ENCODE results near the gene RAB3A. TPM values are rescaled to one million over a fixed set of nuclear protein-coding genes. Genes with fewer than 3 reads are reported as not detected.

The RAB3A gene
- total RNA-seq, 4 donors from 2014 or later = 0.30 to 0.76 (median 0.44) TPM; not detected in 1

- 87 to 89% methylated on average over 13 to 17 of the region's 18 CpGs for WGBS, 2 donors
- intact Hi-C loops (cut with DNase I) = loop anchor here (5.0 kb wide), 1 partner anchor 60 kb away; a partner anchor contains a TSS
- no peaks in the 10 kb centered on the region for H3K9me3 ChIP-seq
Observed at GRCh38 chr19:18197306-18197705, 6.5 kb downstream of the RAB3A start.

GRCh38 chr19:18196511-18196845 lies 7.4 kb downstream of the RAB3A start:
- TF ChIP-seq CTCF (IDR thresholded peaks at IDR 0.05) = no peak
- TF ChIP-seq POLR2A (IDR thresholded peaks at IDR 0.05) = no peak
- 79 to 82% methylated on average over 4 to 7 of the region's 7 CpGs for WGBS, 2 donors
- Histone ChIP-seq H3K9me3 (no peaks in the 10 kb centered on the region), H3K4me3 (no peak overlapping the region), H3K36me3 (peaks cover 0 to 46% (median 3%) of the 10 kb centered on the region in 3 donors), H3K27me3 (no peaks in the 10 kb centered on the region), H3K4me1 (peaks cover 22 to 32% (median 24%) of the 10 kb centered on the region in 3 donors), H3K27ac (no peak overlapping the region)
- intact Hi-C loops (cut with DNase I) = loop anchor here (5.0 kb wide), 1 partner anchor 61 kb away; a partner anchor contains a TSS
- DNase-seq = no peak

More at GRCh38 chr19:18197306-18197705, 6.5 kb downstream of the RAB3A start:
- peaks cover 0 to 46% (median 3%) of the 10 kb centered on the region in 3 donors for H3K36me3 ChIP-seq
- H3K27ac ChIP-seq = no peak overlapping the region
- no peaks in the 10 kb centered on the region for H3K27me3 ChIP-seq
- peaks cover 17 to 24% (median 18%) of the 10 kb centered on the region in 3 donors for H3K4me1 ChIP-seq
- no peak for DNase-seq
- TF ChIP-seq CTCF (IDR thresholded peaks at IDR 0.05) (no peak), POLR2A (IDR thresholded peaks at IDR 0.05) (no peak)
- no peak overlapping the region for H3K4me3 ChIP-seq

- H3K9me3 ChIP-seq = no peaks in the 10 kb centered on the region
- peaks cover 24 to 34% (median 24%) of the 10 kb centered on the region in 3 donors for H3K4me1 ChIP-seq
- 5 to 26% methylated on average over 6 to 8 of the region's 27 CpGs for WGBS, 2 donors
- peak overlapping the region; percentile 12 to 93 (median 60) for H3K27ac ChIP-seq
- H3K36me3 ChIP-seq = peaks cover 0 to 38% (median 3%) of the 10 kb centered on the region in 3 donors
- intact Hi-C loops (cut with DNase I) = loop anchor here (5.0 kb wide), 1 partner anchor 63 kb away; a partner anchor contains a TSS
- TF ChIP-seq POLR2A (IDR thresholded peaks at IDR 0.05) (no peak), CTCF (IDR thresholded peaks at IDR 0.05) (no peak)
- peak overlapping the region in 3 of 4 donors; percentile 13 to 89 (median 84) for H3K4me3 ChIP-seq
- H3K27me3 ChIP-seq = no peaks in the 10 kb centered on the region
- no peak for DNase-seq
Observed at GRCh38 chr19:18194554-18195238, 9.1 kb downstream of the RAB3A start.

GRCh38 chr19:18194181-18194530 lies 9.7 kb downstream of the RAB3A start:
- TF ChIP-seq POLR2A (IDR thresholded peaks at IDR 0.05) (no peak), CTCF (IDR thresholded peaks at IDR 0.05) (no peak)
- 46 to 52% methylated on average over 10 of the region's 12 CpGs for WGBS, 2 donors
- peaks cover 24 to 34% (median 24%) of the 10 kb centered on the region in 3 donors for H3K4me1 ChIP-seq
- intact Hi-C loops (cut with DNase I) = no loop called here
- peak overlapping the region in 3 of 4 donors; percentile 70 to 89 (median 84) for H3K4me3 ChIP-seq
- DNase-seq = no peak
- peaks cover 0 to 33% (median 3%) of the 10 kb centered on the region in 3 donors for H3K36me3 ChIP-seq
- peak overlapping the region; percentile 30 to 93 (median 82) for H3K27ac ChIP-seq
- H3K27me3 ChIP-seq = no peaks in the 10 kb centered on the region
- H3K9me3 ChIP-seq = no peaks in the 10 kb centered on the region

- Histone ChIP-seq H3K4me1 (peaks cover 24 to 34% (median 24%) of the 10 kb centered on the region in 3 donors), H3K27ac (peak overlapping the region; percentile 75 to 98 (median 91)), H3K36me3 (peaks cover 0 to 27% (median 3%) of the 10 kb centered on the region in 3 donors), H3K4me3 (peak overlapping the region; percentile 48 to 89 (median 77)), H3K27me3 (no peaks in the 10 kb centered on the region), H3K9me3 (no peaks in the 10 kb centered on the region)
- DNase-seq = no peak
- 0 to 20% methylated on average over 1 to 2 of the region's 46 CpGs for WGBS, 2 donors
- TF ChIP-seq CTCF (IDR thresholded peaks at IDR 0.05) = no peak
- no peak for TF ChIP-seq POLR2A (IDR thresholded peaks at IDR 0.05)
- intact Hi-C loops (cut with DNase I) = no loop called here
Observed at GRCh38 chr19:18193388-18194180, 10.3 kb downstream of the RAB3A start.

Data from esophagus squamous epithelium (tissue), 5 donors.